HepG2 (cell line): ENCODE data around the gene ALPK3.

Experiments used
- AFF4 ChIP-seq: sonication (generic); formaldehyde crosslinking; IDR thresholded peaks from 2 replicates; pipeline ENCODE4 v1.4.0; 2020; ENCODE audit warnings: missing genetic modification reagents
- BHLHE40 ChIP-seq: IDR thresholded peaks from 2 replicates; pipeline ENCODE4 v1.6.1; 2011; ENCODE audit warnings: low read length, improper control_type of control experiment
- EZH2 ChIP-seq: conservative IDR thresholded peaks from 2 replicates; pipeline ENCODE4 v1.6.1; 2012; ENCODE audit warnings: mild to moderate bottlenecking, low read depth, low read length, moderate library complexity
- MAFF ChIP-seq: IDR thresholded peaks from 2 replicates; pipeline ENCODE4 v1.6.1; 2011; ENCODE audit warnings: low read depth, low read length, improper control_type of control experiment
- ZHX1 ChIP-seq: sonication (generic); formaldehyde crosslinking; IDR thresholded peaks from 2 replicates; pipeline ENCODE4 v1.8.1; 2022; ENCODE audit warnings: low read depth, mild to moderate bottlenecking, missing genetic modification reagents
- TF ChIP-seq, protein P1 (sequence below): sonication (generic); formaldehyde crosslinking; IDR thresholded peaks from 2 replicates; pipeline ENCODE4 v1.5.0; 2020; ENCODE audit warnings: mild to moderate bottlenecking, missing genetic modification reagents, moderate library complexity

DNA sequence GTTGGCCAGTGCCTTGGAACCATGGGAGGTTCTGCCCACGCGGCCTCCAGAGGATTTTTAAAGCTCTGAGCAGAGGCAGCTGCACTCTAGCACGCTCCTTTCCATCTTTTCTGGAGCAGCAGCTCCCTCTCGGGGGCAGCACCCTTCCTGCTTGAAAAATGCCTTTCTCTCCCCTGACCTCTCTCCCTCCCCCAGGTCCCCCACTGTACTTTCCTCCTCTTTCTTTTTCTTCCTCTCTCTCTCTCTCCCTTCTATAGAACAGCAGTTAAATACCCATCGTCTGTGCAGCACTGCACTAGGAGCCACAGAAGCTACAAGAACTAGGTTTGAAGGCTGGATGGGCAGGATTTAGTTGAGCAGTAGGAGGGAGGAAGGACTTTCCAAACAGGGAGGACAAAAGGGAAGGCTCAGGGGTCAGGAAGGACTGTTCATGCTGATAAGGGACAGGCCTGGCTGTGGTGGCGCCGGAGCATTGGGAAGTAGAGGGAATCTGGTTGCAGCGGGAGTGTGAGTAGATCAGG lies 4.4 kb downstream of the ALPK3 start:
- TF ChIP-seq MAFF = no peak
- TF ChIP-seq BHLHE40 = no peak
- TF ChIP-seq AFF4 (CRISPR knock-in tag) = no peak
- TF ChIP-seq EZH2 = no peak
- TF ChIP-seq ZHX1 = no peak
- TF ChIP-seq, protein P1, sequence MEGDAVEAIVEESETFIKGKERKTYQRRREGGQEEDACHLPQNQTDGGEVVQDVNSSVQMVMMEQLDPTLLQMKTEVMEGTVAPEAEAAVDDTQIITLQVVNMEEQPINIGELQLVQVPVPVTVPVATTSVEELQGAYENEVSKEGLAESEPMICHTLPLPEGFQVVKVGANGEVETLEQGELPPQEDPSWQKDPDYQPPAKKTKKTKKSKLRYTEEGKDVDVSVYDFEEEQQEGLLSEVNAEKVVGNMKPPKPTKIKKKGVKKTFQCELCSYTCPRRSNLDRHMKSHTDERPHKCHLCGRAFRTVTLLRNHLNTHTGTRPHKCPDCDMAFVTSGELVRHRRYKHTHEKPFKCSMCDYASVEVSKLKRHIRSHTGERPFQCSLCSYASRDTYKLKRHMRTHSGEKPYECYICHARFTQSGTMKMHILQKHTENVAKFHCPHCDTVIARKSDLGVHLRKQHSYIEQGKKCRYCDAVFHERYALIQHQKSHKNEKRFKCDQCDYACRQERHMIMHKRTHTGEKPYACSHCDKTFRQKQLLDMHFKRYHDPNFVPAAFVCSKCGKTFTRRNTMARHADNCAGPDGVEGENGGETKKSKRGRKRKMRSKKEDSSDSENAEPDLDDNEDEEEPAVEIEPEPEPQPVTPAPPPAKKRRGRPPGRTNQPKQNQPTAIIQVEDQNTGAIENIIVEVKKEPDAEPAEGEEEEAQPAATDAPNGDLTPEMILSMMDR (CRISPR knock-in tag) = peak; percentile 70
